Kidney epithelial cell (primary cell): ENCODE results near the gene RPL36A. TPM values are rescaled to one million over a fixed set of nuclear protein-coding genes. Genes with fewer than 3 reads are reported as not detected.
A peak's percentile ranks its signal among the peaks of the same experiment; 100 is the strongest.

Source experiments
- DNase-seq: peaks from one replicate; pipeline ENCODE4 v3.0.0-alpha.2; 2010; ENCODE audit warnings: low read depth
- H3K27me3 ChIP-seq: 2 replicates; pipeline ENCODE4 v1.6.0; 2011; ENCODE audit warnings: low read length; ENCODE audit not compliant: control insufficient read depth, insufficient read depth
- H3K36me3 ChIP-seq: 2 replicates; pipeline ENCODE4 v1.5.1; 2011; ENCODE audit warnings: low read length; ENCODE audit not compliant: control insufficient read depth, insufficient read depth
- H3K4me3 ChIP-seq: 2 replicates; pipeline ENCODE4 v1.5.1; 2011; ENCODE audit warnings: low read depth, mild to moderate bottlenecking, control low read depth, low read length
- total RNA-seq: library from RNA; depleted of rRNA; stranded (reverse); fragments of >200 nt; gene quantifications from 2 replicates; pipeline ENCODE4 v1.2.3, GENCODE V29; 2015
- TF ChIP-seq, protein P1 (sequence below): IDR thresholded peaks from 2 replicates; pipeline ENCODE4 v1.5.1; 2011; ENCODE audit warnings: mild to moderate bottlenecking, moderate library complexity, low read length, control low read depth, inconsistent platforms; ENCODE audit not compliant: insufficient read depth, poor library complexity, severe bottlenecking

The RPL36A gene
- total RNA-seq, 1 donor from 2014 or later = 3,844 TPM

DNA sequence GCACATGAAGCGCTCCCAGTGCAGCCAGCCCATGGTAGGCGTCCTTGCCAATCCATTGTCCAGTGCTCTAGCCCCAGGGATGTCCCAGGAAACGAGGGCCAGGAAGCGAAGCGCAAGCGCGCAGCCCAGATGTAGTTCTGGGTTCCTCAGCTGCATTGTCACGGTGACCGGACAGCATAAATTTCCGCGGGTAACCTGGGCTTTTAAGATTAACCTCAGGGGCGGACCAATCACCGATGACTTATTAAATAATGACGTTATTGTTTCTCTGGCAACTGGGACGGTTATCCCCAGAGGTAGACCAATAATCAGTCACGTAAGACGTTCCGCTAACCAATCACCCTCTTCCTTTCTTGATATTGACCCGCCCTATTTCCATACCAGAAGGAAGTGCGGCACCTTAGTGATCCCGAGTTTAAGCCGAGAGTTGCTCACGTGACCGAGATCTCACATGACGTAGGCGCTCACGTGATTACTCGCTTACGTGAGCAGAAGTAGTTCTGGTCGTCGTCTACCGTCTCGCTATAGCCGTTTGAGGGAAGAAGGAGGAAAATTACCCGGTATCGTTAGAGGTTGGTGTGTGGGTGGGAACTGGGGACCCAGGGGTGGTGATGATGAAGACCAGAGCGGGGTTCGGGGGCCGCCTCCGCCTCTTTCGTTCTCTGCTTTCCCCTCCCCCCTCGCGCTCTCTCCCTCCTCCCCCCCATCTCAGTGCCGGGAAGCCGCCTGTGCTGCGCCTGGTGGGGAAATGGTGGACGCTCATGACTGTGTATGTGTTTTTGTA is 17.1 kb downstream of the RPL36A start, which contains the start of the genes GLA and HNRNPH2:
TSS of gene GLA (minus strand) at position 178 of the 784 bp plus-strand sequence. CDS start at position 156, 22 bp downstream.
TSS of gene HNRNPH2 (plus strand) at position 475 of the 784 bp plus-strand sequence. CDS start 3,767 bp downstream, outside the sequence.
- DNase-seq = peak; percentile 95
- H3K27me3 ChIP-seq = no peaks in the 10 kb centered on the region
- peak within 1 kb of the TSS; percentile 72 for H3K4me3 ChIP-seq
- TF ChIP-seq, protein P1, sequence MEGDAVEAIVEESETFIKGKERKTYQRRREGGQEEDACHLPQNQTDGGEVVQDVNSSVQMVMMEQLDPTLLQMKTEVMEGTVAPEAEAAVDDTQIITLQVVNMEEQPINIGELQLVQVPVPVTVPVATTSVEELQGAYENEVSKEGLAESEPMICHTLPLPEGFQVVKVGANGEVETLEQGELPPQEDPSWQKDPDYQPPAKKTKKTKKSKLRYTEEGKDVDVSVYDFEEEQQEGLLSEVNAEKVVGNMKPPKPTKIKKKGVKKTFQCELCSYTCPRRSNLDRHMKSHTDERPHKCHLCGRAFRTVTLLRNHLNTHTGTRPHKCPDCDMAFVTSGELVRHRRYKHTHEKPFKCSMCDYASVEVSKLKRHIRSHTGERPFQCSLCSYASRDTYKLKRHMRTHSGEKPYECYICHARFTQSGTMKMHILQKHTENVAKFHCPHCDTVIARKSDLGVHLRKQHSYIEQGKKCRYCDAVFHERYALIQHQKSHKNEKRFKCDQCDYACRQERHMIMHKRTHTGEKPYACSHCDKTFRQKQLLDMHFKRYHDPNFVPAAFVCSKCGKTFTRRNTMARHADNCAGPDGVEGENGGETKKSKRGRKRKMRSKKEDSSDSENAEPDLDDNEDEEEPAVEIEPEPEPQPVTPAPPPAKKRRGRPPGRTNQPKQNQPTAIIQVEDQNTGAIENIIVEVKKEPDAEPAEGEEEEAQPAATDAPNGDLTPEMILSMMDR = peak; percentile 4
- H3K36me3 ChIP-seq = no peaks in the 10 kb centered on the region

DNA sequence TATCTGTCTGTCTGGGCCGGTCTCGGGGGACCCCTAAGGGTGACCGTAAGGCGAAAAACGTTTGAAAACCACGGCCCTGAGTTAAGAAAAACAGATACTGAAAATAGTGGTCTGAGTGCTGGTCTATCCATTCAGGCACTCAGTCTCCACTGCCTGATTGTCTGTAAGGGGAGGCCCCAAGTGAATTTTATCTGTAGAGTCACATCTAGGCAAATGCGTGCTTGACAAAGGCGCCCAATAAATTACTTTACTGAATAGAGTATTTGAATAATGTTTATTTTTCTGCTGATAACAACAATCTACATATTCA is 17.7 kb downstream of the RPL36A start:
- Histone ChIP-seq H3K4me3 (peak overlapping the region; percentile 72), H3K27me3 (no peaks in the 10 kb centered on the region), H3K36me3 (no peaks in the 10 kb centered on the region)
- no peak for DNase-seq
- TF ChIP-seq, protein P1 = no peak

DNA sequence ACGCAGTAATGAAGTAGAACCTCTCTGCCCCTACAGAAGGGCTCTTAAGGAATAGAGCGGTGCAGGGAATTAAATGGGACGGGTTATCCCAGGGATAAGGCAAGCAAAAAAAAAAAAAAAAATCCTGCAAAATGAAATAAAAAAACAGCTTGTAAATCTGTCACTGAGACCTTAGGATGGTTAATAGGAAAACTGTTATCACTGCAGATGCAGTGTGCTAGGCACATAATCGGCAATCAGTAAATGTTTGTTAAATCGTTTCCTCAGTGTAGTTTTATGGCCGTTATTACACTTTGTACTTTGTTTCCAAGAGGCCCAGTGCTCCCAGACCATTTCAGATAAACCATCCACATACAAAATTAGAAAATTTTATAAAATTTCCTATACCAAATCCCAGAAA is 18.2 kb downstream of the RPL36A start:
- no peak for DNase-seq
- no peaks in the 10 kb centered on the region for H3K36me3 ChIP-seq
- no peaks in the 10 kb centered on the region for H3K27me3 ChIP-seq
- peak overlapping the region; percentile 72 for H3K4me3 ChIP-seq
- TF ChIP-seq, protein P1 = no peak

DNA sequence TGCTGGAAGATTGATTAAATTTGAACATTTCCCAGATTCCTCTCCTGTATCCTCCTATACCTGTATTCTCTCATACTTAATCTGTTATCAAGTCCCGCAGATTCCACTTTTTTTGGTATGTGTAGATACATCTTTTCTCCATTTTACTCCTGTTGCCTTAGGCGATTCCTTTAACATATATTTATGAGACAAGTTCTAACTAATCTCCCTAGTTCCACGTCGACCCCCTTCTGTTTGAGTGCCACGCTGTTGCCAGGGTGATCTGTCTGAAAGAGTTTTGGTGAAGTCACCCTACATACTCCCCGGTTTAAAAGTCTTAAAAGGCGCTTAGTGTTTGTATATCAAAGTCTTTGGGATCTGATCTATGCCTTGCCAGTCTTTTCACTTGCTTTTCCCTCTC is 19.6 kb downstream of the RPL36A start:
- DNase-seq = no peak
- Histone ChIP-seq H3K4me3 (peak overlapping the region; percentile 5), H3K27me3 (no peaks in the 10 kb centered on the region), H3K36me3 (no peaks in the 10 kb centered on the region)
- TF ChIP-seq, protein P1 = no peak

DNA sequence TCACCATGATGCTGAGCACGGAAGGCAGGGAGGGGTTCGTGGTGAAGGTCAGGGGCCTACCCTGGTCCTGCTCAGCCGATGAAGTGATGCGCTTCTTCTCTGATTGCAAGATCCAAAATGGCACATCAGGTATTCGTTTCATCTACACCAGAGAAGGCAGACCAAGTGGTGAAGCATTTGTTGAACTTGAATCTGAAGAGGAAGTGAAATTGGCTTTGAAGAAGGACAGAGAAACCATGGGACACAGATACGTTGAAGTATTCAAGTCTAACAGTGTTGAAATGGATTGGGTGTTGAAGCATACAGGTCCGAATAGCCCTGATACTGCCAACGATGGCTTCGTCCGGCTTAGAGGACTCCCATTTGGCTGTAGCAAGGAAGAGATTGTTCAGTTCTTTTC is 21.2 kb downstream of the RPL36A start:
- Histone ChIP-seq H3K27me3 (no peaks in the 10 kb centered on the region), H3K4me3 (no peak overlapping the region), H3K36me3 (no peaks in the 10 kb centered on the region)
- DNase-seq = no peak
- TF ChIP-seq, protein P1 = no peak
